ENCODE measurements around the gene FAM89A. TPM values are rescaled to one million over a fixed set of nuclear protein-coding genes. Genes with fewer than 3 reads are reported as not detected.

The FAM89A gene
- total and polyA plus RNA-seq, 9 donors, result 7.0 to 18.0 (median 9.6) TPM

- 41 to 55% (median 46%) methylated on average over 4 of the region's 4 CpGs for WGBS, 3 donors
- Histone ChIP-seq H3K36me3 (no peaks in the 10 kb centered on the region), H3K9me3 (no peaks in the 10 kb centered on the region), H3K4me3 (no peak overlapping the region), H3K4me1 (ENCODE audit: insufficient read depth) (no peaks in the 10 kb centered on the region), H3K27ac (no peak overlapping the region), H3K27me3 (no peaks in the 10 kb centered on the region)
- TF ChIP-seq EP300 (IDR thresholded peaks at IDR 0.05), result no peak
- TF ChIP-seq POLR2A (IDR thresholded peaks at IDR 0.05), result no peak
- TF ChIP-seq, protein P1, sequence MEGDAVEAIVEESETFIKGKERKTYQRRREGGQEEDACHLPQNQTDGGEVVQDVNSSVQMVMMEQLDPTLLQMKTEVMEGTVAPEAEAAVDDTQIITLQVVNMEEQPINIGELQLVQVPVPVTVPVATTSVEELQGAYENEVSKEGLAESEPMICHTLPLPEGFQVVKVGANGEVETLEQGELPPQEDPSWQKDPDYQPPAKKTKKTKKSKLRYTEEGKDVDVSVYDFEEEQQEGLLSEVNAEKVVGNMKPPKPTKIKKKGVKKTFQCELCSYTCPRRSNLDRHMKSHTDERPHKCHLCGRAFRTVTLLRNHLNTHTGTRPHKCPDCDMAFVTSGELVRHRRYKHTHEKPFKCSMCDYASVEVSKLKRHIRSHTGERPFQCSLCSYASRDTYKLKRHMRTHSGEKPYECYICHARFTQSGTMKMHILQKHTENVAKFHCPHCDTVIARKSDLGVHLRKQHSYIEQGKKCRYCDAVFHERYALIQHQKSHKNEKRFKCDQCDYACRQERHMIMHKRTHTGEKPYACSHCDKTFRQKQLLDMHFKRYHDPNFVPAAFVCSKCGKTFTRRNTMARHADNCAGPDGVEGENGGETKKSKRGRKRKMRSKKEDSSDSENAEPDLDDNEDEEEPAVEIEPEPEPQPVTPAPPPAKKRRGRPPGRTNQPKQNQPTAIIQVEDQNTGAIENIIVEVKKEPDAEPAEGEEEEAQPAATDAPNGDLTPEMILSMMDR (IDR thresholded peaks at IDR 0.05), result no peak
- intact Hi-C loops (cut with DNase I), result no loop called here
- DNase-seq, result no peak
Observed at GRCh38 chr1:231068762-231069161, 28.7 kb upstream of the FAM89A start.

DNA sequence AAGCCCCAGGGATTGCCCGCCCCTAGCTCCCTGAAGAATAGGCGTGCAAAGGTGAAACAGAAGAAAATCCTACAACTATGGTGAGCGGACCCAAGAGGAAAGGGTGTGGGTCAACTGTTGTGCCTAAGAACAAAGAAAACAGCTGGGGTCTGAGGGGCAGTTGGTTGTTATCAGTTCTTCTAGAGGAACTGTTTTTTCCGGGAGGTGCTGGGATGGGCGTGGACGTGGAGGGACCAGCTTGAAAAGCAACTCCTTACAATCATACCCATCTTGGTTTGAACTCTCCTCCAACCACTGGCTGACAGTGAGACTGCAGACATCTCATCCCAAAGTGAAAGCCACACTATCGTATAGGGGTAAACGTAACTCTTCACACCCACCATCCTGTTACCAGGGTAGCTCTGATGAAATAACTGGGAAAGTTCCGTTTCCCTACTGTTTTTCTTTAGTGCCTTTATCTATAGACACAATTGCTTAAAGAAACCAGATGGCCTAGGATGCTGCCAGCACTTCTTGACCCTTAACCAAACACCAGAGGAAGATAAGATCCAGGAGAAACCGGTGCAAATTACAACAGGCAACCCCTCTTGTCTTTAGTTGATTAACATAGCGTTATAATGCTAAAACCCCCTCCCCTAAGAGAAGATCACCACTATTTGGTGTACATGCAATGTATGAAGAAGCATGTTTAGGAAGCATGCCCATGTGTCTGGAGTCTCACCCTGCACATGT is 25.6 kb upstream of the FAM89A start:
- WGBS, 3 donors, result 52 to 61% (median 57%) methylated on average over 11 of the region's 11 CpGs
- intact Hi-C loops (cut with DNase I), result no loop called here
- no peak overlapping the region for H3K4me3 ChIP-seq

GRCh38 chr1:231064418-231064817 is 24.4 kb upstream of the FAM89A start:
- no peak for DNase-seq
- no peaks in the 10 kb centered on the region for H3K27me3 ChIP-seq
- intact Hi-C loops (cut with DNase I), result no loop called here
- H3K36me3 ChIP-seq, result no peaks in the 10 kb centered on the region
- no peaks in the 10 kb centered on the region for H3K4me1 ChIP-seq (ENCODE audit: insufficient read depth)
- 85 to 91% (median 87%) methylated on average over 3 of the region's 3 CpGs for WGBS, 3 donors
- no peak overlapping the region for H3K27ac ChIP-seq
- no peaks in the 10 kb centered on the region for H3K9me3 ChIP-seq
- no peak overlapping the region for H3K4me3 ChIP-seq
- TF ChIP-seq EP300 (IDR thresholded peaks at IDR 0.05), result no peak
- TF ChIP-seq POLR2A (IDR thresholded peaks at IDR 0.05), result no peak
- TF ChIP-seq, protein P1 (IDR thresholded peaks at IDR 0.05), result no peak

More for the DNA sequence above, 25.6 kb upstream of the FAM89A start:
- Histone ChIP-seq H3K27ac (no peak overlapping the region), H3K4me1 (ENCODE audit: insufficient read depth) (no peaks in the 10 kb centered on the region), H3K36me3 (no peaks in the 10 kb centered on the region), H3K9me3 (no peaks in the 10 kb centered on the region), H3K27me3 (no peaks in the 10 kb centered on the region)
- TF ChIP-seq POLR2A (IDR thresholded peaks at IDR 0.05), result no peak
- no peak for TF ChIP-seq EP300 (IDR thresholded peaks at IDR 0.05)
- TF ChIP-seq, protein P1 (IDR thresholded peaks at IDR 0.05), result no peak
- no peak for DNase-seq

GRCh38 chr1:231063331-231063730 is 23.3 kb upstream of the FAM89A start:
- WGBS, 3 donors, result 76 to 80% (median 80%) methylated on average over 6 of the region's 6 CpGs
- Histone ChIP-seq H3K27ac (no peak overlapping the region), H3K27me3 (no peaks in the 10 kb centered on the region), H3K4me3 (no peak overlapping the region), H3K9me3 (no peaks in the 10 kb centered on the region), H3K4me1 (ENCODE audit: insufficient read depth) (no peaks in the 10 kb centered on the region), H3K36me3 (no peaks in the 10 kb centered on the region)
- DNase-seq, result no peak
- TF ChIP-seq EP300 (IDR thresholded peaks at IDR 0.05) (no peak), POLR2A (IDR thresholded peaks at IDR 0.05) (no peak)
- TF ChIP-seq, protein P1 (IDR thresholded peaks at IDR 0.05), result no peak
- intact Hi-C loops (cut with DNase I), result no loop called here

Data from ovary (tissue), 9 donors.